ENCODE measurements around the gene ADAMTS17.

GRCh38 chr15:100340721-100341238 is 995 bp downstream of the ADAMTS17 start:
- TF ChIP-seq HDAC6 (IDR thresholded peaks at IDR 0.05; ENCODE audit: low read depth, low read length), result no peak
- no peak for TF ChIP-seq POLR2AphosphoS5 (IDR thresholded peaks at IDR 0.05; ENCODE audit: control insufficient read depth, insufficient read depth, low read depth, low read length)
- no peak for TF ChIP-seq NFE2L1 (tag; IDR thresholded peaks at IDR 0.05; ENCODE audit: borderline replicate concordance, low read depth)
- TF ChIP-seq ZNF830 (CRISPR knock-in tag; IDR thresholded peaks at IDR 0.05), result no peak
- TF ChIP-seq CHD7 (IDR thresholded peaks at IDR 0.05; ENCODE audit: low read depth, low read length), result no peak
- no peak for TF ChIP-seq ZNF282 (CRISPR knock-in tag; IDR thresholded peaks at IDR 0.05)
- no peak for TF ChIP-seq KDM1A (IDR thresholded peaks at IDR 0.05)
- TF ChIP-seq ETV6 (IDR thresholded peaks at IDR 0.05; ENCODE audit: borderline replicate concordance in 1 of 2, low read depth in 2 of 2, low read length in 1 of 2), result no peak
- no peak for TF ChIP-seq ETV6 (CRISPR knock-in tag; IDR thresholded peaks at IDR 0.05; ENCODE audit: borderline replicate concordance)
- TF ChIP-seq NR3C1 (CRISPR knock-in tag; IDR thresholded peaks at IDR 0.05), result no peak
- no peak for TF ChIP-seq ZNF384 (IDR thresholded peaks at IDR 0.05; ENCODE audit: low read depth, low read length)
- no peak for TF ChIP-seq AFF4 (CRISPR knock-in tag; IDR thresholded peaks at IDR 0.05)
- TF ChIP-seq SRF (CRISPR knock-in tag; IDR thresholded peaks at IDR 0.05), result no peak
- no peak for TF ChIP-seq BHLHE40 (IDR thresholded peaks at IDR 0.05; ENCODE audit: low read length)
